Retina (tissue), 1 donor: ENCODE measurements around the gene RTN3.

Source experiments
- DNase-seq: peaks from one replicate; pipeline ENCODE4 v3.0.0-alpha.2; 2016

Gene RTN3

DNA sequence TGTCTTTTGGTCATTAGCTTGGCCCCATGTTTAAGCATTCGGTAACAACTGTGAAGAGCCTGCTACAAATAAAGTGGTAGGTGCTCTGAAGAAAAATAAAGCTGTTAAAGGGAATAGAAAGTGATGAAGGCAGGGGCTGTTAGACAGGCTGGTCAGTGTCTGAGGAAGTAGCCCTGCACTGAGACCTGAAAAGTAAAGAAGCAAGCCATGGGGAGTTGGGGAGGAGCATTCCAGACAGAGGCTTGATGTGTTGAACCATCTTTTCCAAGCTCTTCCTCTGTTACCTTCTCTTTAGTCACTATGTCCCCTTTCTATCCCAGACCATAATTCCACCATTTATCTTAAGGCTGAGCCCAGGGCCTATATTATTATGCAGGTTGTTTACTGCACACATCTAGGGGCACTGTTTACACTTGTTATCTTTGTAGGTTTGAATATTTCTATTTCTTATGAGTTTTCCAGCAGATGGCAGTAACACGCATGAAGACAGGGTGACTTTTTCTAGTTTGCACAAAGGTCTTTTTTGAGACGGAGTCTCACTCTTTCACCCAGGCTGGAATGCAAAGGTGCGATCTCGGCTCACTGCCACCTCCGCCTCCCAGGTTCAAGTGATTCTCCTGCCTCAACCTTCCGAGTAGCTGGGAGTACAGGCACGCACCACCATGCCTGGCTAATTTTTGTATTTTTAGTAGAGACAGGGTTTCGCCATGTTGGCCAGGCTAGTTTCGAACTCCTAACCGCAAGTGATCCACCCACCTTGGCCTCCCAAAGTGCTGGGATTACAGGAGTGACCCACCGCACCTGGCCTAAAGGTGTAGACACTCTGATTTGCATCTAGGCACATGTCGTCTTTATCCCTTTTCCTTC, 64.2 kb downstream of the RTN3 start:
- DNase-seq: no peak

DNA sequence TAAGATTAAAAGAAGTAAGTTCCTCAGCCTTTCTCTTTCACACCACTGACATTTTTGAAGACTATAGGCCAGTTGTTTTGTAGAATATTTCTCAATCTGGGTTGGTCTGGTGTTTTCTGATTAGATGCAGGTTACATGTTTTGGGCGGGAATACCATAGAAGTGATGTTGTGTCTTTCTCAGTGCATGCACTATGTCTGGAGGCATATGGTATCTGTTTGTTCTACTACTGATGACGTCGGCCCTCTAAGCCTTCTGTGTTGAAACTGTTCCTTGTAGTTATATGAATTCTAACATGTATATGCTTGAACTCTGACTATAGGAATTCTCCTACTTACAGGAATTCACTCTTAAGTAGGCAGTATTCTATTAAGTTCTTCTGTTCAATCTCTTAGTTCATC, 65.7 kb downstream of the RTN3 start:
- DNase-seq: no peak

DNA sequence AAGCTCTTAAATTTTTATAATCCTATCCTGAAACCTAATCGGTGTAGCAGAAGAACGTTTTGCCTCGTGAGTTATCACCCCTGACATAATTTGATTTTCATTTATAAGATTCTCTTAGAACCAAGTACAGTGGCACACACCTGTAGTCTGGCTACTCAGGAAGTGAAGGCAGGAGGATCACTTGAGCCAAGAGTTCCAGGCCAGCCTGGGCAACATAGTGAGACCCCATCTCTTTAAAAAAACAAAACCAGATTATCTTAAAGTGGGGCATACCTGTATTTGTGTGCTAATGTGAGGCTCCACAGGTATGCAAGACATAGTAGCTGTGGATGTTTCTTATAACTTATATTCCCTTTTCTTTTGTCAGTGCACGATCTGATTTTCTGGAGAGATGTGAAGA, 68.3 kb downstream of the RTN3 start:
- no peak for DNase-seq

DNA sequence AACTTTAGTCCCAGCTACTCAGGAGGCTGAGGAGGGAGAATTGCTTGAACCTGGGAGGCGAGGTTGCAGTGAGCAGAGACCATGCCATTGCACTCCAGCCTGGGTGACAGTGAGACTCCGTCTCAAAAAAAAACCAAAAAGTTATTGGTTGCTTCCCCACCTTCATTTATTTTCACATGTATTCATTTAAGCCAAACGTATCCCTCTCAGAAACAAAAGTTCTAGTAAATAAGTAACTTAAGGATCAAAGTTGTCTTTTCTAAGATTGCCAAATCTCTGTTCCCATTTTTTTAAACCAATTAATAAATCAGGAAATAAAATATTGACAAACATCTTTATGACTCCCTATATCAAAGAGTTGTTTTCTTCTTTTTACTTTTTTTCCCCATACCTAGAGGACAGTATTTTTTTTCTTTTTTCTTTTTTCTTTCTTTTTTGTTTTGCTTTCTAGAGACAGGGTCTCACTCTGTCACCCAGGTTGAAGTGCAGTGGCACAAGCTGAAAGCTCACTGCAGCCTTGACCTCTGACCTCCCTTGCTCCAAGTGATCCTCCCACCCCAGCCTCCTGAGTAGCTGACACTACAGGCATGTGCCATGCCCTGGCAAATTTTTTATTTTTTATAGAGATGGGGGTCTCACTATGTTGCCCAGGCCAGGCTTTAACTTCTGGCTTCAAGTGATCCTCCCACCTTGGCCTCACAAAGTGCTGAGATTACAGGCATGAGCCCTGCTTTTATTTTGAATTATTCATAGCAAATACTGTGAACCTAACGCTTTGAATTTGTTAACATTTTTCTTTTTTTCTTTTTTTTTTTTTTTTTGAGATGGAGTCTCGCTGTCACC, 75.8 kb downstream of the RTN3 start:
- no peak for DNase-seq

DNA sequence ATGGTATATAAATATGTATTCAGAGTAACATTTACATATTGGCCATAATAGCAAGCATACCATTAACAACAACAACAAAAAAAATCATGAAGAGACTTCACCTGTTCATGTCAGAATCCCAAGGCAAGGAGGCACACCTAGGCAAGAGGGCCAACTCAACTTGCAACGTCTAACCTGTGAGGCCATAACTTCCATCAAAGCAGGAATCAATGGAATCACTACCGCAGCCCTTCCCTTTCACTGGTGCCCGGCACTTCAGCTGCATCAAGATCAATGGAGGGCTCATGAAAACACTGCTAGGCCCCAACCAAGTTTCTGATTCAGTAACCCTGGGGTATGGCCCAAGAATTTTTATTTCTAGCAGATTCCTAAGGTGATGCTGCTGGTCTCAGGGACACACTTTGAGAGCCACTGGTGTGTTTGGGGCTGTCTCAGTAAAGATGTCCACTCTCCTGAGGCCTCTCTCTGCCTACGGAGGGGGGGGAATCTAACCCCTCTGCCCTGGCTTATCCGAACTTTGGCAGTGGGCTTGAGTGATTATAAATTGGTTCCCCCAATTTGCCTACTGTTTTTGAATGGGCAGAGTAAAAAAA, 79.3 kb downstream of the RTN3 start:
- DNase-seq: no peak

DNA sequence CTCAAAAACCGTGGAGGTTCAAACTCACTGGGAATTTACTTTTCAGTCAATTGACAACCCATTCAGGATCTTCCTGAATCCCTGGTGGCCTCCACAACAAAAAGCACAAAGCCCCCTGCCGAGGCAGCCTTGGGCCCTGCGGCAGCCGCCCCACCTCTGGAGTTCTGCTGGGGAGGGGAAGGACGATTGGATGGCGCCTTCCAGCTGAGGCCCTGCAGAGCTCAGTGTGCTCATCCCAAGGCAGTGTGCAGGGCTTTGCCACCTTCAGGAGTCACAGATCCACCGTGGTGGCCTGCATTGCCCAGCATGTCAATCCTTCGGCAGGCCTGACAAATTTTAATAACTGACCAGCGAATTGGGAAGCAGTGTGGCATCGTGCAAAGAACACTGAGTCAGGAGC, 79.9 kb downstream of the RTN3 start:
- peak; percentile 51 for DNase-seq

DNA sequence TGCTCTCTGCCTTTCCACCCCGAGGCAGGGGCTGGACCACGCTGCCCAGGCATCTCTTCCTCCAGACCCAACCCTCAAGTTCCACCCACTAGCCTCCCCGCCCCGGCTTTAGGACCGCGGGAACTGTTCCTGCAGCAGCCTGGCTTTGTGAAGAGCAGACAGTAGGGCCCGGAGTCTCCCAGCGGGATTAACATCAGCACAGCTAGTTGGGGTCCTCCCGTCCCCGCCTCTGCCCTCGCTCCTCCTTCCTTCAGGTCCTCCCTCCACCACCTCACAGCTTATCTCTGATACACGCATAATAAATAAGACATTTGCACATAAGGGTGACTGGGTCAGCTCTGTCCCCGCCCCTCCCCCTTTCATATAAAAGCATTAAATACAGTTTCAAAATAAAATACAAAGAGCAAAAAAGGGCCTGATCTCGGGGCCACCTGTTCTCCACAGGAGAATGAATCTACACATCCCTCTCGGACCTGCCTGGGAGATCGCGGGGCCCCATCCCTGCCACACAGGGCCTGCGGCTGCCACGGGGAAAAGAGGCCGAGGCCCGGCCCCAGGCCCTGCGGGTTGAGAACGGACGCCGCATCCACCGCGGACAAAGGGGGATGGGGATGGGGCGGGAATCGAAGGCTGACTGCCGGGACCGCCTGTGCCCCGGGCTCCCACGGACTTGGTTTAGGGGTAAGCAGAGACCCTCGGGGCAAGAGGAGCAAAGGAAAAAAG, 80.8 kb downstream of the RTN3 start:
- peak; percentile 86 for DNase-seq

DNA sequence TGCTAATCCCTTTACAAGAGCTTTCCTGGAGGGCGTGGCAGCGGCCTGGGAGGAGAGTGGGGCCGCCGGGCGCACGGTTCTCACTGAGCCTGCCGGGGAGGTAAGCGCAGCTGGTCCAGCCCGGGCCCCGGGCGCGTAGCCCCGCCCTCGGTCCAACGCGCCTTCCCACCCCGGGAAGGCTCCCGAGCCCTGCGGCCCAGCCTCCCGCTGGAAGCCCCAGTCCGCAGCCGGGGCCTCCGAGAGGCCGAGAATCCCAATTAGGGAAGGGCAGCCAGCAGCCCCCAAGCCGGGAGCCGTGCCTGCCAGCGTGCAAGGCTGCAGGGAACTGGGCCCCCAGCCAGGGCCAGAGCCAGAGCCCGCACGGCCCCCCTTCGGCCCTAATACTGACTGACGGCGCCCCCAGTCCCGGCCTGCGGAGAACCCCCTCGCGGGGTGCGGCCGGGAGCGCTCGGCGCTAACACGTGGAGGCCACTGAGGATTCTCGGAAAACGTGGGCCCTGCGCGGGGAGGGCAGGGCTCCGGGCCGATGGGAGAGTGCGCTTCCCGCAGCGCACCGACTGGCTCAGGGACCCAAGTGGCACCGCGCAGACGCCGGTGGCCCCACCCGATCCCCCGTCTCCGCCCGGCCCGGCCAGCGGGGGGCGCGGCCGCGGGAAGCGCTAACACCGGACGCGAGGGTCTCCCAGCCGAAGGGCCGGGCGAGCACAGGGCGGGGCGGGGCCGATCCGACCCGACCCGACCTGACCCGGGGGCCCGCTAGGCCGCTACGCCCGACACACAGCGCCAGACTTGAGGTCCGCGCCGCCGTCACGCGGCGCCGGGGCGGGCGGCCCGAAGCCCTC, 81.6 kb downstream of the RTN3 start:
- DNase-seq: peak; percentile 87

DNA sequence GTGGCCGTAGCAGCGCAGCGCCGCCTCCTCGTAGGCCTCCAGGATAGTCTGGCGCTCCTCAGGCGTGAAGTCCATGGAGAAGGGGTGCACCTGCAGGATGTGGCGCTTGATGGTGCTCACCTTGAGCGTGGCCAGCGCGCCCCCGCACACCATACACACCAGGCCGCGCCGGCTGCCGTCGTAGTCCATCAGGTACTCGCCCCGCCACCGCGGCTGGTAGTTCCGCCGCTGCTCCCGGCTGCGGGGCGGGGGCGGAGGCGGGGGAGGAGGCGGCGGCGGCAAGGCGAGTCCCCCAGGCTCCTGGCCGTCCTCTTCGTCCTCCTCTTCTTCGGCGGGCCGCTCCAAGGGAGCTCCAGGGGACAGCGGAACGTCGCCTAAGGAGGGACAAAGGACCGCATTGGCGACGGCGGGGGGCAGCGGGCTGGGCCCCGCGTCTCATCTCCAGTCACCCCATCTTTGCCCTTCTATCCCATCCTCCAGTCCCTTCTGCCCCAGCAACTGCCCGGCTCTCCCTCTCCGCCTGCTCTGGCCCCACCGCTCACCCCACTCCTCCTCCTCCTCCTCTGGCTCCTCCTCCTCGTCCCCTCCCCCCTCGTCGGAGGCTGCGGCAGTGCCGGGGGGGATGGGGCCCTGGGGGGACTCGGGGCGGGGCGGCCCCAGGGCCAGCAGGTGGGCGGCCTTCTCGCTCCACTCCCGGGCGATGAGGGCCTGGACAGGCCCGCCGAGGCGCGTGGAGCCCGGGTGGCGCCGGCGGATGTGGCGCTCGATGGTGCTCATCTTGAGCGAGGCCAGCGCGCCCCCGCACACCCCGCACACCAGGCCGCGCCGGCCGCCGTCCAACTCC, 82.4 kb downstream of the RTN3 start:
- DNase-seq: peak; percentile 80

DNA sequence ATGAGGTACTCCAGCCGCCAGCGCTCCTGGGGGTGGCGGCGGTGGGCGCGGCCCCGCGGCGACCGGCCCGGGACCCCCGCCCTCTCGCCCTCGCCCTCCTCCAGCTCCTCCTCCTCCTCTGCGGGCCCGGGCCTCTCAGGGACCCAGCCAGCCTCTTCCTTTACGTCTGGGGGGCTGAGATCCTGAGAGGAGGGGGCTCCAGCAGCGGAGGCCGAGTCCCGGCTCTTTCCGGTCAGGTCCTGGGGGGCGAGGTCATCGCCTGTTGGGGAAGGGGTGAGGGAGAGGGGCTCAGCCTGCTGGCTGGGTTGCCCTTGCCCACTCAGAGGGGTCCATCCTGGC, 83.0 kb downstream of the RTN3 start:
- DNase-seq: peak; percentile 70

DNA sequence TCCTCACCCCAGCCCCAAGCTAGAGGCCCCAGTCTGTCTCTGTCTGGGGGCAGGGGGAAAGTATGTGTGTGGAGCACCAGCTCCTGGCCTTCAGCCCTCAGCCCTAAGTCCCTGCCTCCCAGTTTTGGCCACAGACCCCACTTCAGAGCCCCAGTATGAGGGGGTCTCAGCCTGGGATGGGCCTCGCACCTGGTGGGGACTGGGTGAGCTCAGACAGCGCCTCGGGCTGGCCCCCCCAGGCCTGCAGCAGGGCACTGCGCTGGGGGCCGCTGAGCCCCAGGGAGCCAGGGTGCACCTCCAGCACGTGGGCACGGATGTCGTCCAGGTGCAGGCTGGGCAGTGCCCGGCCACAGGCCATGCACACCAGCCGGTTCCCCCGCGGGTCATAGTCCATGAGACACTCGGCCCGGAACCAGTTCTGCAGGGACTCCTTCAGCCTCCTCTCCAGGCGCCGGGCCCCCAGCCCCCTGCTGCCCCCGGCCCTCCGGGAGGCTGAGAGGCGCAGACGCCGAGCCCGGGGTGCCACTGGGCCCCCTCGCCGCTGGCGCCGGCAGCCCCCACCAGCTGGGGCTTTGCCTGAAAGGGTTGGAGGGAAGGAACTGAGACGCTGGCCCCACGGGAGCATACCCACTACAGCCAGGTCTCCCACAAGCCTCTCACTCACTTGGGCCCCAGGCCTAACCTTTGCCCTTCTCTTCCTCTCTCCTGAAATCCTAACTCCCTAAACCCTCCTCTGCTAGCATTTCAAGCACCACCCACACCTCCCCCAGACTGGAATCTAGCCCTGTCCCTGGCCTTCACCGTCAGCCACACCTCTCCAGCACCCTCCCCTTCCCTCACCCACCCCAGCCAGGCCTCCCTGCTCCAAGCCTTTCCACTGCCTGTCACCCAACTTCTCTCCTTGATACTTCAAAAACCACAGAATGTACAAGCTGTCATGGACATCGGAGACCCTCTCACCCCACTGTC, 83.7 kb downstream of the RTN3 start:
- peak; percentile 65 for DNase-seq

DNA sequence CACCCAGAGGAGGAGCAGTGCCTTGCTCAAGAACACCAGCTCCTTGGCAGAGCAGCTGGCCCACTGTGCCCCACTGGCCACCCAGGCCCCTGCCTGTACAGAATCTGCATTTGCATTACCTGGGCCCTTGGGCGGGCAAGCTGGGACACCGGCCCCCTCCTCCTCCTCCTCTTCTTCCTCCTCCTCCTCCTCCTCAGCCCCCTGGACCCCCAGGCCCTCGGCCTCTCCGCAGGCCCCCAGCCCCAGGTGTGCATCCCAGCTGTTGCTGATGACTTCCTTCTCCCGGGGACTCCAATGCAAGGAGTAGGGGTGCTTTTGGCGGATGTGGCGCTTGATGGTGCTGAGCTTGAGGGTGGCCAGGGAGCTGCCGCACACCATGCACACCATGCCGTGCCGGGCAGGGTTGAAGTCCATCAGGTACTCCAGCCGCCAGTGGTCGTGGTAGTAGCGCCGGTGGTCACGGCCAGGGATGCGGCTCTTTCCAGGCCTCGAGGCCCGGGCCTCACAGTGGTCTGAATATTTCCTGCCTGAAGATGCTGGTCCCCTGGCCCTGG, 84.5 kb downstream of the RTN3 start:
- peak; percentile 14 for DNase-seq

DNA sequence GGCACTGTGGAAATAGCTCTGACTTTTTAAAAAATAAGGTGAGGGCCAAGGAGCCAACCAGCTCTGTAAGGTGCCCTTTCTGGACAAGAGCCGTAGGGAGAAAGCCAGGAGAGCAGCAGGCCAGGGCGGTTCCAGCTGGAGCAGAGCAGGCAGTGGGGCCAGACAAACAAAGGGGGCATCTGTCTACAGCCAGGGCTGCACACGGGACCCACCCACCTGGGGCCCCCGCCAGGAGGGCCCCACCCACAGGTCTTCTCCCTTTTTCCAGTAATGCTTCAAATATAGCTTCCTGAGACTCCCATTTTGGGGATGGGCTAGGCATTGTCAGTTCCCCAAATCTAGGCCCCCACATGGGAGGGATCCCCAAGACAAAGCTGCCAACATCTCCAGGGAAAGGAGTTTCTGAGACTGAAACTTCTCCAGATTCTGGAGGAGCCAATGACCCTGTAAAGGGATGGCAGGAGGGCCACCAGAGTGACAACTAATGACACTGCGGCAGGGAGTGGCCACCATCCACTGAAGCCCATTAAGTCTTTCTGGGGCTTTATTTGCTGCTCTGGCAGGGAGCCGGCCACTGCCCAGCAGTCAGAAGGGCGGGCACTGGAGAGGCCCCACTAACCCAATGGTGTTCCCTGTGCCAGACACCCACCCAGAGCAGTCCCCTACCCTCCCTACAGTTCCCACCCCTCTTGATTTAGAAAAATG, 85.4 kb downstream of the RTN3 start:
- peak; percentile 53 for DNase-seq

DNA sequence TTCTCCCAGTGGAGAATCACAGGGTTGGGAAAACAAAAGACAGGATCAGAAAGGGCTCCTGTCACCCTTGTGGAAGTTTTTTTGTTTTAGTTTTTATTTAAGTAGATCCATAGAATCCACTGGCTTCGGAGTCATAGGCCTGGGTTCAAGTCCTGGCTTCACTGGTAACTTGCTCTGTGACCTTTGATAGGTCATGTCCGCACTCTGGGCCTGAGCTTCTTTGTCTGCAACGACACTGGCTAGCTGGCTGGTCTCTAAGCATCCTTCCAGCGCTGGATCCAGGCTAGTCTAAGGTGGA, 85.9 kb downstream of the RTN3 start:
- no peak for DNase-seq

DNA sequence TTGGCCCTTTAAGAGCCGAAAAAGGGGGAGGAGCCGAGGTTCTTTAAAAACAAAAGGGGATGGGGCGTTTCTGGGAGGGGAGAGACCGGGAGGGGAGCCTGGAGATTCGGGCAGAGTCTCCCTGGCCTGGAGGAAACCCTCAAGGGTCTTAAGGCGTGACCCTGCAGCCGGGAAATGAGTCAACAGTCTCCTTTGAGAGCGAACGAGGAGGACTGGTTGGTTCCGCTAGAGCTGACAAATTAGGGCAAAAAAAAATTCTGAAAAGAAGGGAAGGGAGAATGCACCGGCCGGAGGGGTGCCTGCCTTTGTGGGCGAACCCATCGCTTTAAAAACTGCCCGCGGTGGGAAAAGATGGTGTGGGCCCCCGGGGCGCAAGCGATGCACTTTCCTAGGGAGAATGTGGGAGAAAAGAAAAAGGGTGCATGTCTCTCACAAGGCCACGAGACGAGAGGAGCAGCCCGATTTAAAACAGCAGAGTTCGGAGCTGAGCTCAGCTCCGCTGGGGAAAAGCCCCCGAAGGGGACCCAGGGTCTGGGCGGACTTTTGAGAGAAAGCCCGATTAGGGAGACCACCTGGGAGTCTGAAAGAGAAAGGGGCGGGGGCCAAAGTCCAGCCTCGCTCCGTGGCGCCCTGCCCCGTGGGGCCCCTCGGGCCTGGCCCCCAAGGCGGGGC, 86.4 kb downstream of the RTN3 start:
- DNase-seq: peak; percentile 89

DNA sequence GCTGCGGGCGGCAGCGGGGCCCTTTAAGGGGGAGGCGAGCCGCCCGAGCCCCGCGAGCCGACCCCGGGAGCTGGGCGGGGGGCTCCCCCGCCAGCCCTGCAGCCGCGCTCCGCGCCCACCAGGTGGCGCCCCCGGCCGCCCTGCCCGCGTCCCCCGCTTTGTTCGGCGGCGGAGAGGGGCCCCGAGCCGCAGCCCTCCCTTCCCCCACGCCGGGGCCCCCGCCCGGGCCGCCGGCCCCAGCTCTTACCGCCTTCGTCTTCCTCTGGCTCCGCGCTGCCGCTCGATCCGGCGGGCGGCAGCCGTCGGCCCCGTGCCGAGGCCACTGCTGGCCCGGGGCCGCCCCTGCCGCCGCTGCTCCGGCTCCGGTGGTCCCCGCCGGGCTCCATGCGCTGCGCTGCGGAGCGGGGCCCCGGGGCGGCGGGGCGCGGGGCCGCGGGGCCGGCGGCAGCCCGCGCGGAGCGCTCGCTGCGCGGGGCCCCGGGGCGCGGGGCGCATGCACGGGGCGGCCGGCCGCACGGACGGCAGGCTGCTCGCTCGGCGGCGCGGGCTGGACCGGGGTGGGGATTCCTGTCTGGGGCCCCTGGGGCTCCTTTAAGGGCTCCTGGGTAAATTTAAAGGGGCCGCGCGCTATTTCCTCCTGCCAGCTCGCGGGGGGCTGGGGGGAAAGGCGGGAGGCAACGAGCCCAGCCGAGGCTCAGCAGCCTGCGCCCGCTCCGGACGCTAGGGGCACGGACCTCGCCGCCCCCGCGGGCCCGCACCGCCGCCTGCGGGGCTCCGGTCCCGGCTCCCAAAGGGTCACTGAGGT, 87.1 kb downstream of the RTN3 start, which contains the start of gene ZFTA:
Gene ZFTA, minus strand, starts transcription at position 539 of the 805 bp plus-strand sequence. Its CDS starts 153 bp downstream, at position 386.
- peak; percentile 87 for DNase-seq

DNA sequence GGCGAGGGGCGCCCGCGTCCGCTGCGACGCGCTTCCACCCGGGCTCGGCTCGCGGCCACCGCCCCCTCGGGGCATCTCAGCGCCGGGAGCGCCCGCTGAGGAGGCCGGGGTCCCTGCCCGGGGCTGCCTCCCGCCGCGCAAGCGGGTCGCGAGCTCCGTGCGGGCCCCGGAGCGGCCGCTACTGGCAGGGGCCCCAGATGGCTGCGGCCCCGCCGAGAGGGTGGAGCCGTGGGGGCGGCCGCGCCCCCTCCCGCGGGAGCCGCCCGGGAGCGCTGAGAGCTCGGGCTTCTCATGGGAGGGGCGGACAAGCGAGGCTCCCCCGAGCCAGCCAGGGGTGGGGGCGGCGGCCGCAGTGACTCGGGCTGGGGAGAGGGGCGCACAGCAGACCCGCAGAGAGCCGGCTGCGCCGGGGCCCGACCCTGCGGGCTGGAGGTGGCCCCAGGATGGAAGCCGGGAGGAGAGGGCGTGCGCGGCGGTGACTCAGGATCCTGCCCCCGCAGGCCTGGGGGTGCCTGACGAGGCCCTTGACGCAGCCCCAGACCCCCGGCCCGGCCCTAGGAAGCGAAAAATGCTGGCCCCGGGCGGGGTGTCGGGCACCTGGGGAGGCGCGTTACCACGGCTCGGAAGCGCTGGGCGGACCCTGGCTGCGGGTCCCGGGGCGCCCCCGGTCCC, 87.9 kb downstream of the RTN3 start:
- no peak for DNase-seq
